ENCODE measurements around the gene RAB9A.
"Not testable (repeated sequence)": the region's sequence is repeated elsewhere in the genome, so short reads cannot be mapped to it uniquely, and the experiment has no call there.

The RAB9A gene

GRCh38 chrX:13716455-13716854, 27.5 kb downstream of the RAB9A start:
- Histone ChIP-seq H3K4me1 (ENCODE audit: control insufficient read depth, insufficient read depth, low read length) (peaks cover 6% of the 10 kb centered on the region), H3K9ac (ENCODE audit: low read length) (no peak overlapping the region), H3K36me3 (ENCODE audit: control insufficient read depth, insufficient read depth, low read length) (no peaks in the 10 kb centered on the region), H3K9me3 (ENCODE audit: control insufficient read depth, low read length) (no peaks in the 10 kb centered on the region), H3K4me3 (ENCODE audit: low read length) (no peak overlapping the region), H3K27me3 (ENCODE audit: control insufficient read depth, insufficient read depth, low read length) (no peaks in the 10 kb centered on the region)

DNA sequence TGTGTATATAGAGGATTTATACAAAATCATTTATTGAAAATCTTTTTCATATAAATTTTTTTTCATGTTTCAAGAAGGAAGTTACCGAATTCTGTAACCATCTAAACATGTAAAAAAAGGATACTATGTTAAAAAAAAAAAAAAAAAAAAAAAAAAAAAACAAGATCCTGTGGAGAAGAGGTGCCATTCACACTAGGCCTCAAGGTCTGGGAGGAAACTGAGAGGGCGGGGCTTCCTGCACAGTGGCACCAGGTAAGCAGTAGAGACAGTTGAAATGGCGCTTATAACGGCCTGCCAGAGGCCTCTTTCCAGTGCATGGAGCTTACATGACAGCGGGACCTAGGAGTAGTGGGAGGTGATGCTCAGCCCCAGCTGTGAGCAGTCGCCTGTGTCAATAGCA, 28.0 kb downstream of the RAB9A start:
- H3K9ac ChIP-seq (ENCODE audit: low read length): no peak overlapping the region
- peaks cover 10% of the 10 kb centered on the region for H3K4me1 ChIP-seq (ENCODE audit: control insufficient read depth, insufficient read depth, low read length)
- no peaks in the 10 kb centered on the region for H3K27me3 ChIP-seq (ENCODE audit: control insufficient read depth, insufficient read depth, low read length)
- H3K9me3 ChIP-seq (ENCODE audit: control insufficient read depth, low read length): no peaks in the 10 kb centered on the region
- no peaks in the 10 kb centered on the region for H3K36me3 ChIP-seq (ENCODE audit: control insufficient read depth, insufficient read depth, low read length)
- no peak overlapping the region for H3K4me3 ChIP-seq (ENCODE audit: low read length)

DNA sequence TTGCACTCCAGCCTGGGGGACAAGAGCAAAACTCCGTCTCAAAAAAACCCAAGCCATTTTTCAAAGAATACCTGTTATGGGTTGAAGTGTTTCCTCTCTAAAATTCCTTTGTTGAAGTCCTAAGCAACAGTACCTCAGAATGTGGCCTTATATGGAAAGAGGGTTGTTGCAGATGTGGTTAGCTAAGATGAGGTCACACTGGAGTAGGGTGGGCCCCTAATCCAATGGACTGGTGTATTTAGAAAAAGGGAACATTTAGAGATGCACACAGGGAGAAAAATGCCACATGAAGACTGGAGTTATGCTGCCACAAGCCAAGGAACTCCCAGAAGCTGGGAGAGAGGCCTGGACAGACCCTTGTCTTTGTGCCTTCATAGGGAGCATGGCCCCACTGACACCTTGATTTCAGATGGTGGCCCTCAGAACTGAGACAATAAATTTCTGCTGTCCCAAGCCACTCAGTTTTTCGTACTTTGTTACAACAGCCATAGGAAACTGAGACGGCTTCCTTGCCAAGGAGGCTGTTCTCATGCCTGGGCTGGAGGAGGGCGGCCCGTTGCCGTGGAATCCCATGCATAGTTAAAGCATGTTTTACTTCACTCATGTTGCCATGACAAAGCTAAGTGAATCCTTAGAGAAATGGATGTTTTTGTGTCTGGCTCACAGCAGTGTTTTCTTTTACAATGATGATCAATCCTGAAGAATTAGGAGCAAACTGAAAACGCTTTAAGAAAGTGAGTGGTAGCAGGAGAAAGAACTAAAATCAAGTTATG, 29.0 kb downstream of the RAB9A start:
- H3K36me3 ChIP-seq (ENCODE audit: control insufficient read depth, insufficient read depth, low read length): no peaks in the 10 kb centered on the region
- H3K9me3 ChIP-seq (ENCODE audit: control insufficient read depth, low read length): no peaks in the 10 kb centered on the region
- no peaks in the 10 kb centered on the region for H3K27me3 ChIP-seq (ENCODE audit: control insufficient read depth, insufficient read depth, low read length)
- no peak overlapping the region for H3K9ac ChIP-seq (ENCODE audit: low read length)
- peaks cover 14% of the 10 kb centered on the region for H3K4me1 ChIP-seq (ENCODE audit: control insufficient read depth, insufficient read depth, low read length)
- no peak overlapping the region for H3K4me3 ChIP-seq (ENCODE audit: low read length)

- Histone ChIP-seq H3K36me3 (ENCODE audit: control insufficient read depth, insufficient read depth, low read length) (no peaks in the 10 kb centered on the region), H3K27me3 (ENCODE audit: control insufficient read depth, insufficient read depth, low read length) (no peaks in the 10 kb centered on the region), H3K9me3 (ENCODE audit: control insufficient read depth, low read length) (no peaks in the 10 kb centered on the region)
Observed at GRCh38 chrX:13719192-13719856, 30.4 kb downstream of the RAB9A start.

DNA sequence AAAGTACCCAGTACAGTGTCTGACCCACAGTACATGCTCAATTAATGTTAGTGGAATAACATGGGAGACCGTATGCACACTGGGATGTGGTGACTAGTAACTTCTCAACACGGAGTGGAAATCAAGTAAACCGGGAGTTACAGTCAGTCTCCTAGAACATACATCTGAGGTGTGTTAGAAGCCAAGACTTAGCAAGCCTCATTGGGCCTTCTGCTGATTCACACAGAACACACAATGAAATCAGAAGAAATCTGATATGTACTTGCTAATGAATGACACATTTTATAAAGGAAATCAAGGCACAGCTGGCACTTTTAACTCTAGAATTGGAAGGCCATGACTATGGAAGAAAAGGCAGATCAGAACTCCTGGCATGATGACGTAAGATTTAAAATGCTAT, 32.4 kb downstream of the RAB9A start:
- no peak overlapping the region for H3K4me3 ChIP-seq (ENCODE audit: low read length)
- no peaks in the 10 kb centered on the region for H3K9me3 ChIP-seq (ENCODE audit: control insufficient read depth, low read length)
- H3K36me3 ChIP-seq (ENCODE audit: control insufficient read depth, insufficient read depth, low read length): no peaks in the 10 kb centered on the region
- H3K9ac ChIP-seq (ENCODE audit: low read length): no peak overlapping the region
- H3K4me1 ChIP-seq (ENCODE audit: control insufficient read depth, insufficient read depth, low read length): peaks cover 23% of the 10 kb centered on the region
- no peaks in the 10 kb centered on the region for H3K27me3 ChIP-seq (ENCODE audit: control insufficient read depth, insufficient read depth, low read length)

More at GRCh38 chrX:13719192-13719856, 30.4 kb downstream of the RAB9A start:
- Histone ChIP-seq H3K9ac (ENCODE audit: low read length) (no peak overlapping the region), H3K4me1 (ENCODE audit: control insufficient read depth, insufficient read depth, low read length) (peaks cover 19% of the 10 kb centered on the region), H3K4me3 (ENCODE audit: low read length) (no peak overlapping the region)

GRCh38 chrX:13721819-13722519, 33.0 kb downstream of the RAB9A start:
- H3K9ac ChIP-seq (ENCODE audit: low read length): peak overlapping the region; percentile 39
- no peaks in the 10 kb centered on the region for H3K36me3 ChIP-seq (ENCODE audit: control insufficient read depth, insufficient read depth, low read length)
- no peak overlapping the region for H3K4me3 ChIP-seq (ENCODE audit: low read length)
- H3K9me3 ChIP-seq (ENCODE audit: control insufficient read depth, low read length): no peaks in the 10 kb centered on the region
- no peaks in the 10 kb centered on the region for H3K27me3 ChIP-seq (ENCODE audit: control insufficient read depth, insufficient read depth, low read length)
- H3K4me1 ChIP-seq (ENCODE audit: control insufficient read depth, insufficient read depth, low read length): peaks cover 23% of the 10 kb centered on the region

DNA sequence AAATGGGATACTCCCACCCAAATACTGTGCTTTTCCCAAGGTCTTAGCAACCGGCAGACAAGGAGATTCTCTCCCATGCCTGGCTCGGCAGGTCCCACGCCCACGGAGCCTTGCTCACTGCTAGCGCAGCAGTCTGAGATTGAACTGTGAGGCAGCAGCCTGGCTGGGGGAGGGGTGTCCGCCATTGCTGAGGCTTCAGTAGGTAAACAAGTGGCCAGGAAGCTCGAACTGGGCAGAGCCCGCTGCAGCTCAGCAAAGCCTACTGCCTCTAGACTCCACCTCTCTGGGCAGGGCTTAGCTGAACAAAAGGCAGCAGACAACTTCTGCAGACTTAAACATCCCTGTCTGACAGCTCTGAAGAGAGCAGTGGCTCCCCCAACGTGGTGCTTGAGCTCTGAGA, 36.0 kb downstream of the RAB9A start:
- peaks cover 23% of the 10 kb centered on the region for H3K4me1 ChIP-seq (ENCODE audit: control insufficient read depth, insufficient read depth, low read length)
- not testable (repeated sequence) for H3K36me3 ChIP-seq (ENCODE audit: control insufficient read depth, insufficient read depth, low read length); H3K9me3 ChIP-seq (ENCODE audit: control insufficient read depth, low read length); H3K27me3 ChIP-seq (ENCODE audit: control insufficient read depth, insufficient read depth, low read length); H3K4me3 ChIP-seq (ENCODE audit: low read length); H3K9ac ChIP-seq (ENCODE audit: low read length)

DNA sequence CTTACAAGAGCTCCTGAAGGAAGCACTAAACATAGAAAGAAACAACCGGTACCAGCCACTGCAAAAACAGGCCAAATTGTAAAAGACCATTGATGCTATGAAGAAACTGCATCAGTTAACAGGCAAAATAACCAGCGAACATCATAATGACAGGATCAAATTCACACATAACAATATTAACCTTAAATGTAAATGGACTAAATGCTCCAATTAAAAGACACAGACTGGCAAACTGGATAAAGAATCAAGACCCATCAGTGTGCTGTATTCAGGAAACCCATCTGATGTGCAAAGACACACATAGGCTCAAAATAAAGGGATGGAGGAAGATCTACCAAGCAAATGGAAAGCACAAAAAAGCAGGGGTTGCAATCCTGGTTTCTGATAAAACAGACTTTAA, 37.7 kb downstream of the RAB9A start:
- not testable (repeated sequence) for H3K27me3 ChIP-seq (ENCODE audit: control insufficient read depth, insufficient read depth, low read length)

GRCh38 chrX:13730523-13730922, 41.6 kb downstream of the RAB9A start:
- H3K27me3 ChIP-seq (ENCODE audit: control insufficient read depth, insufficient read depth, low read length); H3K9ac ChIP-seq (ENCODE audit: low read length); H3K4me3 ChIP-seq (ENCODE audit: low read length); H3K36me3 ChIP-seq (ENCODE audit: control insufficient read depth, insufficient read depth, low read length); H3K9me3 ChIP-seq (ENCODE audit: control insufficient read depth, low read length): not testable (repeated sequence)
- peaks cover 22% of the 10 kb centered on the region for H3K4me1 ChIP-seq (ENCODE audit: control insufficient read depth, insufficient read depth, low read length)

More for the DNA sequence above, 37.7 kb downstream of the RAB9A start:
- H3K36me3 ChIP-seq (ENCODE audit: control insufficient read depth, insufficient read depth, low read length); H3K9ac ChIP-seq (ENCODE audit: low read length); H3K4me3 ChIP-seq (ENCODE audit: low read length); H3K9me3 ChIP-seq (ENCODE audit: control insufficient read depth, low read length): not testable (repeated sequence)
- peaks cover 23% of the 10 kb centered on the region for H3K4me1 ChIP-seq (ENCODE audit: control insufficient read depth, insufficient read depth, low read length)

- Histone ChIP-seq H3K36me3 (ENCODE audit: control insufficient read depth, insufficient read depth, low read length) (no peaks in the 10 kb centered on the region), H3K4me3 (ENCODE audit: low read length) (no peak overlapping the region), H3K9me3 (ENCODE audit: control insufficient read depth, low read length) (no peaks in the 10 kb centered on the region), H3K27me3 (ENCODE audit: control insufficient read depth, insufficient read depth, low read length) (no peaks in the 10 kb centered on the region), H3K9ac (ENCODE audit: low read length) (peak overlapping the region; percentile 4), H3K4me1 (ENCODE audit: control insufficient read depth, insufficient read depth, low read length) (peaks cover 28% of the 10 kb centered on the region)
Observed at GRCh38 chrX:13732246-13733067, 43.5 kb downstream of the RAB9A start.

DNA sequence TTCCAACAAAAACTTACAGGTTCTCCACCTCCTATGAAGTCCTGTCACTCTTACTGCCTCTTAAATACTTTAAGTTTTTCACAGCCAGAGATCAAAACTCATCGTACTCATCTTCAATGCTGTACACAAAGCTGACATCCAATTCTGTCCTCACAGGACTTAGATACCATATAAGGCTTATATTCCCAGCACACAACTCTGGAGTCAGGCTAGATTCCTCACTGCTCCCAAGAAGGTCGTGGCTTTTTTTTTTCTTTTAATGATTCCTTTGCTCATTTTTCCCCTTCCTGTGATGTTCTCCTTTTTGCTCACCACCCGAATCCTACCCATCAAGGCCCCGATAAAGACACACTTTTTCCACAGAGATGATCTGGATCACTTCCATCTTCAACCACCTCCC, 44.6 kb downstream of the RAB9A start:
- H3K4me1 ChIP-seq (ENCODE audit: control insufficient read depth, insufficient read depth, low read length): peaks cover 28% of the 10 kb centered on the region
- H3K9me3 ChIP-seq (ENCODE audit: control insufficient read depth, low read length): no peaks in the 10 kb centered on the region
- H3K27me3 ChIP-seq (ENCODE audit: control insufficient read depth, insufficient read depth, low read length): no peaks in the 10 kb centered on the region
- H3K4me3 ChIP-seq (ENCODE audit: low read length): no peak overlapping the region
- H3K9ac ChIP-seq (ENCODE audit: low read length): peak overlapping the region; percentile 83
- H3K36me3 ChIP-seq (ENCODE audit: control insufficient read depth, insufficient read depth, low read length): no peaks in the 10 kb centered on the region

All from mucosa of stomach (tissue), 1 donor.